ENCODE results near the gene ARRB1. TPM values are rescaled to one million over a fixed set of nuclear protein-coding genes. Genes with fewer than 3 reads are reported as not detected.

The ARRB1 gene
- polyA plus RNA-seq, 1 of the 3 experiments (the other 2 are of a cell fraction) = 7.0 TPM

DNA sequence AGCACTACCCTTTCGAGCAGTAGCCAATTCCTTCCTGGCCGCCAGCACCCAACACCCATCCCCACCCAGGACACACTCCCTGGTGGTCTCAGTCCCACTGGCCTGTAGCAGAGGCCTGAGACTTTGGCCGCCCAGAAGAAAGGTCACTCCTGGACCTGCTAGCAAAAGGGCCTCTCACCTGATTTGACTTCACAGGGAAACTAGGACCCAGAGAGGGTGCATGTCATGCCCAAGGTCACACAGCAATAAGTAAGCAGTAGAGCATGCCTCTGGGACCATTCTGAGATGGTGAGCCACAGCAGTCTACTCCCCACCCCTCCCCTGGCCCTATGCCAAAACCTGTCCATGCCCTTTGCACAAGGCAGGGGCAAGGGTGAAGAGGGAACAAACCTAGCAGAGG, 7.3 kb downstream of the ARRB1 start:
- Histone ChIP-seq H3K4me1 (ENCODE audit: control insufficient read depth in 1 of 2, insufficient read depth in 2 of 2, low read depth in 1 of 2, low read length in 1 of 2) (peaks cover 49 to 73% of the 10 kb centered on the region in 2 experiments), H3F3A (replicated peaks; ENCODE audit: insufficient read depth) (peaks cover 17% of the 10 kb centered on the region), H3K4me2 (no peak overlapping the region), H3K9ac (no peak overlapping the region), H3K9me2 (no peaks in the 10 kb centered on the region), H3K27me3 (ENCODE audit: insufficient read depth) (no peaks in the 10 kb centered on the region), H2AFZ (ENCODE audit: low read depth) (no peak overlapping the region), H3K79me2 (ENCODE audit: insufficient read depth) (no peaks in the 10 kb centered on the region), H4K20me1 (ENCODE audit: insufficient read depth) (no peaks in the 10 kb centered on the region), H3K9me3 (no peaks in the 10 kb centered on the region), H3K27ac (ENCODE audit: low read depth in 2 of 2, low read length in 1 of 2) (no peak overlapping the region), H3K36me3 (replicated peaks in 1 of 2; ENCODE audit: control insufficient read depth in 1 of 2, insufficient read depth in 2 of 2, low read length in 1 of 2) (no peaks in the 10 kb centered on the region), H3K4me3 (ENCODE audit: low read depth in 2 of 2, low read length in 1 of 2) (no peak overlapping the region)
- ChIA-PET CTCF (interaction anchor here (3.2 kb wide), 1 partner anchor 44 kb away, joined by 15 read pairs; no protein-coding TSS in a partner anchor), POLR2A (no interaction called here)
- WGBS (ENCODE audit: low lambda C conversion rate) = 100% methylated on average over 2 of the region's 3 CpGs
- DNase-seq = no peak
- TF ChIP-seq, protein P1, sequence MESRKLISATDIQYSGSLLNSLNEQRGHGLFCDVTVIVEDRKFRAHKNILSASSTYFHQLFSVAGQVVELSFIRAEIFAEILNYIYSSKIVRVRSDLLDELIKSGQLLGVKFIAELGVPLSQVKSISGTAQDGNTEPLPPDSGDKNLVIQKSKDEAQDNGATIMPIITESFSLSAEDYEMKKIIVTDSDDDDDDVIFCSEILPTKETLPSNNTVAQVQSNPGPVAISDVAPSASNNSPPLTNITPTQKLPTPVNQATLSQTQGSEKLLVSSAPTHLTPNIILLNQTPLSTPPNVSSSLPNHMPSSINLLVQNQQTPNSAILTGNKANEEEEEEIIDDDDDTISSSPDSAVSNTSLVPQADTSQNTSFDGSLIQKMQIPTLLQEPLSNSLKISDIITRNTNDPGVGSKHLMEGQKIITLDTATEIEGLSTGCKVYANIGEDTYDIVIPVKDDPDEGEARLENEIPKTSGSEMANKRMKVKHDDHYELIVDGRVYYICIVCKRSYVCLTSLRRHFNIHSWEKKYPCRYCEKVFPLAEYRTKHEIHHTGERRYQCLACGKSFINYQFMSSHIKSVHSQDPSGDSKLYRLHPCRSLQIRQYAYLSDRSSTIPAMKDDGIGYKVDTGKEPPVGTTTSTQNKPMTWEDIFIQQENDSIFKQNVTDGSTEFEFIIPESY (IDR thresholded peaks at IDR 0.05; ENCODE audit: borderline replicate concordance, low read depth) = no peak
- no peak for TF ChIP-seq CHD2 (IDR thresholded peaks at IDR 0.05; ENCODE audit: low read length, partially characterized antibody)

DNA sequence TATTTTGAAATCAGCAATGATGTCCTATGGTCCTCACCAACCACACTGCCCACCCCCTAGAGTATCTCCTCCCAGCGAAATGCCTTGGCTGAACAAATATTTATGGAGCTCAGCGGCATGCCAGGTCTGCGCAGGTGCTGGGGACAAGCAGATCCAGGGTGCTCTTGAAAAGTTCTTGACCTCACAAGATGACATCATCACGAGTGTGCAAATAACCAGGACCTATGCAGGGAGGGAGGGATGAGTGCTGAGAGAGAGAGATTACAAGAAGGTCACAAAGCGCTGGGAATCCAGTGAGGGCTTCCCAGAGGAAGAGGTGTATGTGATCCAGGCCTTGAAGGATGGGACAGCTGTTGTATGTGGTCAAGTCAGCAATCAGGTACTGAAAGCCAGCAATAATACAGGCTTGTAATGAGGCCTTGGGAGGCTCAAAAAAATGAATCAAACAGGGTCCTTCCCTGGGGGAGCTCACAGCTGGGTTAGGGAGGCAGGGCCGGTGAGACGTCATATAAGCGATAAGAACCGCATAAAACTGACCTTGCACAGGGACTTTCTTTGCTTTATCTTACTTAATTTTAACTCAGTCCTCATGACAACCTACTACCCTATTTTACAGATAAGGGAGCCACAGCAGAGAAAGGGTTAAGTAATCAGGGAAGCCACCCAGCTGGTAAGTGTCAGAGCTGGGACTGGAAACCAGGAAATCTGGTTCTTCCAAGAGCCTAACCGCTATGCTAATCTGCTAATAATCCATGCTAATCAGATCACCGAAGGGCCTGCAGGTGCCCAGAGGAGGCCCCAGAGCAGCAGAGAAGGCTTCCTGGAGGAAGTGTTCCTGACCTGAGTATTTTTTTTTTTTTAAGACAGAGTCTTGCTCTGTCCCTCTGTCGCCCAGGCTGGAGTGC, 8.2 kb downstream of the ARRB1 start:
- WGBS (ENCODE audit: low lambda C conversion rate) = 75% methylated on average over 12 of the region's 12 CpGs
- H3F3A ChIP-seq (replicated peaks; ENCODE audit: insufficient read depth) = peaks cover 10% of the 10 kb centered on the region
- no peak overlapping the region for H3K9ac ChIP-seq
- H3K9me3 ChIP-seq = no peaks in the 10 kb centered on the region
- no peak overlapping the region for H3K4me3 ChIP-seq (ENCODE audit: low read depth in 2 of 2, low read length in 1 of 2)
- TF ChIP-seq CHD2 (IDR thresholded peaks at IDR 0.05; ENCODE audit: low read length, partially characterized antibody) = no peak
- TF ChIP-seq EP300 (IDR thresholded peaks at IDR 0.05; ENCODE audit: borderline replicate concordance in 1 of 2, low read depth in 1 of 2, low read length in 1 of 2) = peak in 1 of 2 experiments; percentile 19; a peak in 1 of 4 replicates
- TF ChIP-seq NRF1 (IDR thresholded peaks at IDR 0.05; ENCODE audit: low read depth, low read length) = no peak
- H3K27ac ChIP-seq (ENCODE audit: low read depth in 2 of 2, low read length in 1 of 2) = no peak overlapping the region; a peak in 1 of 4 replicates
- no peak overlapping the region for H2AFZ ChIP-seq (ENCODE audit: low read depth)
- H3K27me3 ChIP-seq (ENCODE audit: insufficient read depth) = no peaks in the 10 kb centered on the region
- no peak overlapping the region for H3K4me2 ChIP-seq
- ChIA-PET POLR2A (interaction anchor here (0.6 to 1.2 kb wide), 2 partner anchors 9 to 43 kb away, joined by 3 read pairs; no protein-coding TSS in a partner anchor), CTCF (interaction anchor here (0.6 to 6.6 kb wide), 6 partner anchors 14 to 798 kb away, joined by 3 to 46 read pairs (median 6); no protein-coding TSS in a partner anchor)
- H4K20me1 ChIP-seq (ENCODE audit: insufficient read depth) = no peaks in the 10 kb centered on the region
- no peak for DNase-seq
- H3K9me2 ChIP-seq = no peaks in the 10 kb centered on the region
- H3K4me1 ChIP-seq (ENCODE audit: control insufficient read depth in 1 of 2, insufficient read depth in 2 of 2, low read depth in 1 of 2, low read length in 1 of 2) = peaks cover 53 to 75% of the 10 kb centered on the region in 2 experiments
- H3K36me3 ChIP-seq (replicated peaks in 1 of 2; ENCODE audit: control insufficient read depth in 1 of 2, insufficient read depth in 2 of 2, low read length in 1 of 2) = no peaks in the 10 kb centered on the region
- no peaks in the 10 kb centered on the region for H3K79me2 ChIP-seq (ENCODE audit: insufficient read depth)

Data from SK-N-SH (cell line).